Nephron progenitor cell (in vitro differentiated cells): Measurements from ENCODE around the gene CD40.

Experiments
- DNase-seq: peaks from one replicate; pipeline ENCODE4 v3.0.0; 2021
- H3K27ac Mint-ChIP-seq: 2 replicates; pipeline ENCODE4 v1.8.0; 2021; ENCODE audit warnings: mild to moderate bottlenecking, moderate library complexity, mixed read lengths
- H3K27me3 Mint-ChIP-seq: 2 replicates; pipeline ENCODE4 v1.8.0; 2021; ENCODE audit warnings: mild to moderate bottlenecking, low read depth, mixed read lengths; ENCODE audit not compliant: poor library complexity
- H3K36me3 Mint-ChIP-seq: 2 replicates; pipeline ENCODE4 v1.8.0; 2021; ENCODE audit warnings: low read depth, mixed read lengths
- H3K4me1 Mint-ChIP-seq: 2 replicates; pipeline ENCODE4 v1.8.0; 2021; ENCODE audit warnings: mixed read lengths
- H3K4me3 Mint-ChIP-seq: 2 replicates; pipeline ENCODE4 v1.8.0; 2021; ENCODE audit warnings: mild to moderate bottlenecking, moderate library complexity, mixed read lengths
- H3K9me3 Mint-ChIP-seq: 2 replicates; pipeline ENCODE4 v1.8.0; 2021; ENCODE audit warnings: mild to moderate bottlenecking, moderate library complexity, mixed read lengths
- CTCF ChIP-seq: fragments of 200-600 bp; sonication (generic); IDR thresholded peaks from 2 replicates; pipeline ENCODE4 v1.5.0; 2021; ENCODE audit warnings: antibody characterized with exemption

CD40 gene

GRCh38 chr20:46177768-46178167 is 59.7 kb downstream of the CD40 start:
- Mint-ChIP-seq H3K27me3 (peaks cover 63% of the 10 kb centered on the region), H3K27ac (no peak overlapping the region), H3K36me3 (no peaks in the 10 kb centered on the region), H3K4me1 (peaks cover 50% of the 10 kb centered on the region), H3K9me3 (no peaks in the 10 kb centered on the region), H3K4me3 (no peak overlapping the region)
- DNase-seq = no peak
- no peak for TF ChIP-seq CTCF

DNA sequence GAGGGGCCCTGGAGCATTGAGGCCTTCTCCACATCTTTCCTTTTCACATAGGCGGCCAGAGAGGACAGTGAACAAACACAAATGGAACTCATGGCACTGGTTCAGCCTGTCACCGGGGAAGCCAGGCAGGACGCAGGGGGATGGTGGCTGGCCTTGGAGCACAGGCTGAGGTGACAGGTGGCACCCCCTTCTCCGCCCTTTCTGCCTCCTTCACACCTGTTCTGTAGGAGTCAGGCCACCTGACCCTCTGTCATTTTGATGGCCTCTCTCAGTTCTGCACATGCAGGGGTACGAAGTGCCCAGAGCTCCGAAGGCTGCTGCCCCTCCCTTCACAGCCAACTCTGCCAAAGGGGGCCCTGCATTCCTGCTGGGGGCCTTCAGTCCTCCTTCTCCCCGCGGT is 60.8 kb downstream of the CD40 start:
- TF ChIP-seq CTCF = no peak
- H3K27ac Mint-ChIP-seq = peak overlapping the region; percentile 24
- no peaks in the 10 kb centered on the region for H3K36me3 Mint-ChIP-seq
- peaks cover 52% of the 10 kb centered on the region for H3K4me1 Mint-ChIP-seq
- DNase-seq = no peak
- no peak overlapping the region for H3K4me3 Mint-ChIP-seq
- H3K27me3 Mint-ChIP-seq = peaks cover 52% of the 10 kb centered on the region
- H3K9me3 Mint-ChIP-seq = no peaks in the 10 kb centered on the region
